ENCODE data around the gene YBX1.
"Not testable (repeated sequence)": the region's sequence is repeated elsewhere in the genome, so short reads cannot be mapped to it uniquely, and the experiment has no call there.

Gene YBX1

DNA sequence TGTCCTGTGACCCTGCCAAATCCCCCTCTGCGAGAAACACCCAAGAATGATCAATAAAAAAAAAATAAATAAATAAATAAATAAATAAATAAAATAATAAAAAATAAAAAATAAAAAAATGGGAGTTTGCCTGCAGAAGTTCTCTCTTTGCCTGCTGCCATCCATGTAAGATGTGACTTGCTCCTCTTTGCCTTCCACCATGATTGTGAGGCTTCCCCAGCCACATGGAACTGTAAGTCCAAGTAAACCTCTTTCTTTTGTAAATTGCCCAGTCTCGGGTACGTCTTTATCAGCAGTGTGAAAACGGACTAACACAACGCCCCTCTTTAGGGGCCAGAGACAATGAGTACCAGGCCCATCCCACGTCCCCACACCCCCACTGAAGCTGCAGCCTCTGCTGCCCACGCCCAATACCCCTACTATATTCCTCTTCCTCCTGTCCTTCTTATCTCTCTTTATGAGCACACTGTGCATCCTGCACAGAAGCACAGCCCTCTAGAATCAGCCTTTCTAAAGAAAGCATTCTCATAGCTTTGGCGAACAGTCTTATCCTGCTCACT is 69.4 kb downstream of the YBX1 start:
- DNase-seq, result not testable (repeated sequence)

DNA sequence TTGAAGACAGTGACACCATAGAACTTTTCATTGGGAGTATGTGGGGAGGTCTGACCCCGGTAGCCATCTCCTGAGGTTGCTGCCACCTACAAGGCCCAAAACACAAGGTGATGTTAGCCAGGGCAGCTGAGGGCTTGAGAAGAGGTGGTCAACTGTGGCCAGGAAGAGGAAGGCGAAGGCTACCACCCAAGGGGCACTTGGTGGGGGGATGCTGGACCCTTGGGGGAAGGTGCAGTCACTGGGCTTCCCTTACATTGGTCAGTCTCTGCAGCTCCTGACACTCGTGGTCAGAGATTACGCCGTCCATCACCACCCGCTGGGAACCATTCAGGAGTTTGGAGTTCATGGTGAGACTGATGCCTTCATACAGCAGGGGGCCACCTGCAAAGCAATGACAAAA is 70.1 kb downstream of the YBX1 start:
- no peak for DNase-seq

- no peak for DNase-seq
Observed at GRCh38 chr1:42753070-42753469, 70.9 kb downstream of the YBX1 start.
